Tibial nerve (tissue), 4 donors: ENCODE measurements around the gene NCOA7. TPM values are rescaled to one million over a fixed set of nuclear protein-coding genes. Genes with fewer than 3 reads are reported as not detected.
A peak's percentile ranks its signal among the peaks of the same experiment; 100 is the strongest.
"Not testable (repeated sequence)": the region's sequence is repeated elsewhere in the genome, so short reads cannot be mapped to it uniquely, and the experiment has no call there.

Experiments used
- DNase-seq, 2 donors: peaks; one replicate each; pipeline ENCODE4 v3.0.0-alpha.2; 2019; ENCODE audit warnings: low spot score in 2 of 2
- H3K27ac ChIP-seq, 4 donors: fragments of 200-600 bp; sonication (generic) in 3 of 4; one replicate each; pipeline ENCODE4 v1.5.1; 2017 to 2019; ENCODE audit warnings: mild to moderate bottlenecking in 1 of 4
- H3K27me3 ChIP-seq, 2 donors: fragments of 200-600 bp; sonication (generic) in 1 of 2; one replicate each; pipeline versions ENCODE4 v1.5.1 to v1.6.0; 2017 to 2019
- H3K36me3 ChIP-seq, 3 donors: fragments of 200-600 bp; sonication (generic); one replicate each; pipeline ENCODE4 v1.5.1; 2018 to 2019
- H3K4me1 ChIP-seq, 4 donors: fragments of 200-600 bp; sonication (generic) in 3 of 4; one replicate each; pipeline ENCODE4 v1.5.1; 2017 to 2019
- H3K4me3 ChIP-seq, 4 donors: fragments of 200-600 bp; sonication (generic) in 3 of 4; one replicate each; pipeline ENCODE4 v1.5.1; 2017 to 2019; ENCODE audit warnings: mild to moderate bottlenecking in 1 of 4, moderate library complexity in 1 of 4
- H3K9me3 ChIP-seq, 4 donors: fragments of 200-600 bp; sonication (generic) in 3 of 4; one replicate each; pipeline ENCODE4 v1.5.1; 2017 to 2019
- EP300 ChIP-seq, 2 donors: sonication (generic); formaldehyde crosslinking; IDR thresholded peaks; one replicate each; pipeline ENCODE4 v1.6.1; 2017; ENCODE audit warnings: antibody characterized with exemption in 2 of 2, mild to moderate bottlenecking in 1 of 2
- POLR2A ChIP-seq, 2 donors: fragments of 450-650 bp; IDR thresholded peaks; one replicate each; pipeline ENCODE4 v1.6.1; 2017; ENCODE audit warnings: antibody characterized with exemption in 2 of 2, mild to moderate bottlenecking in 2 of 2, moderate library complexity in 2 of 2
- WGBS, 2 donors: methylation state at CpG; one replicate each; pipeline ENCODE4 v1.1.5; 2018; 5-methylcytosine and 5-hydroxymethylcytosine counted together
- total RNA-seq, 4 donors: library from RNA; depleted of rRNA; stranded (reverse); fragments of >200 nt; gene quantifications; one replicate each; pipeline ENCODE4 v1.1.0, GENCODE V29; 2016
- TF ChIP-seq, protein P1 (sequence below), 5 experiments: fragments of 200-600 bp in 3 of 5; fragments of 450-650 bp in 2 of 5; sonication (generic) in 3 of 5; IDR thresholded peaks; one replicate each; pipeline ENCODE4 v1.5.1; 2016 to 2019; ENCODE audit warnings: antibody characterized with exemption in 5 of 5, mild to moderate bottlenecking in 3 of 5, moderate library complexity in 2 of 5

Gene NCOA7
- total RNA-seq, 4 donors from 2014 or later, result 38.7 to 86.7 (median 59.7) TPM

DNA sequence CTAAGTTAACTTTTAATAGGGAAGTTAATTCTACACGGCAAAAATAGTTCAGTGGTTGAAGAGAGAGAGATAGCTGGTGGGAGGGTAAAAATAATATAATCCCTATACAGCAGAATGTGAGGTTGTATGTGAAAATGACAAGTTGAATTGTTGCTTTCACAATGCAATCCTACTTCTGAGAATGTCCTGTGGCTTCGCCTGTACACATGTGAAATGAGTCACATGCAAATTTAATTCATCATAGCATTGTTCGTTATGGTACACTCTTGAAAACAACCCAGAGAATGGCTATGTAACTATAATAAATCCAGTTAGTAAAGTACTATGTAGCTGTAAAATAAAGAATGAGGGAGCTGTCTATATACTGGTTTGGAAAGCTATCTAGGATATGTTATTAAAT is 119.8 kb downstream of the NCOA7 start:
- H3K4me3 ChIP-seq, result no peak overlapping the region
- no peaks in the 10 kb centered on the region for H3K27me3 ChIP-seq
- 73% methylated on average over 3 of the region's 3 CpGs for WGBS, 2 donors
- peaks cover 0 to 39% (median 4%) of the 10 kb centered on the region in 3 donors for H3K36me3 ChIP-seq
- TF ChIP-seq POLR2A (IDR thresholded peaks at IDR 0.05), result no peak
- no peak for TF ChIP-seq EP300 (IDR thresholded peaks at IDR 0.05)
- TF ChIP-seq, protein P1, sequence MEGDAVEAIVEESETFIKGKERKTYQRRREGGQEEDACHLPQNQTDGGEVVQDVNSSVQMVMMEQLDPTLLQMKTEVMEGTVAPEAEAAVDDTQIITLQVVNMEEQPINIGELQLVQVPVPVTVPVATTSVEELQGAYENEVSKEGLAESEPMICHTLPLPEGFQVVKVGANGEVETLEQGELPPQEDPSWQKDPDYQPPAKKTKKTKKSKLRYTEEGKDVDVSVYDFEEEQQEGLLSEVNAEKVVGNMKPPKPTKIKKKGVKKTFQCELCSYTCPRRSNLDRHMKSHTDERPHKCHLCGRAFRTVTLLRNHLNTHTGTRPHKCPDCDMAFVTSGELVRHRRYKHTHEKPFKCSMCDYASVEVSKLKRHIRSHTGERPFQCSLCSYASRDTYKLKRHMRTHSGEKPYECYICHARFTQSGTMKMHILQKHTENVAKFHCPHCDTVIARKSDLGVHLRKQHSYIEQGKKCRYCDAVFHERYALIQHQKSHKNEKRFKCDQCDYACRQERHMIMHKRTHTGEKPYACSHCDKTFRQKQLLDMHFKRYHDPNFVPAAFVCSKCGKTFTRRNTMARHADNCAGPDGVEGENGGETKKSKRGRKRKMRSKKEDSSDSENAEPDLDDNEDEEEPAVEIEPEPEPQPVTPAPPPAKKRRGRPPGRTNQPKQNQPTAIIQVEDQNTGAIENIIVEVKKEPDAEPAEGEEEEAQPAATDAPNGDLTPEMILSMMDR (IDR thresholded peaks at IDR 0.05), result no peak
- no peaks in the 10 kb centered on the region for H3K9me3 ChIP-seq
- no peak overlapping the region for H3K27ac ChIP-seq
- no peaks in the 10 kb centered on the region for H3K4me1 ChIP-seq
- no peak for DNase-seq

DNA sequence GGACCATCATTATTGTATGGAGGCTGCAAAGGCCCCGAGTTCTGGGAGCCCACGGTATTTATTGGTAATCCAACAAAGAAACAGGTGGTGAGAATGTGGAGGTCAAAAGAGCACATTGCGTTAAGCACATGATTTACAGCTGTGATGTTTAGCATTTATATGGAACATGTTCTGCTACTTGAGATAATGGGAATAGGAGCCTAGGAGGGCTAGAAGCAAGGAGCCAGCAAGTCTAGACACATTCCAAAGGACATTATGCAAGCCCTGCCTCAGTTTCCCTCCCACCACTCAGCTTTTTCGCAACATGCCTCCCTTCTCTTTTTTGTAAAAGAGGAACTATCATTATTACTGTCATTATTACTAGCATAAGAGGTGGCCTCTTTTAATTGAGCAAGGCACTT is 120.3 kb downstream of the NCOA7 start:
- DNase-seq, H3K27ac ChIP-seq, H3K9me3 ChIP-seq, H3K4me3 ChIP-seq, H3K27me3 ChIP-seq, H3K4me1 ChIP-seq: not testable (repeated sequence)
- WGBS, 2 donors, result 63 to 68% methylated on average over 4 of the region's 4 CpGs
- H3K36me3 ChIP-seq, result peaks cover 0 to 44% (median 4%) of the 10 kb centered on the region in 3 donors

DNA sequence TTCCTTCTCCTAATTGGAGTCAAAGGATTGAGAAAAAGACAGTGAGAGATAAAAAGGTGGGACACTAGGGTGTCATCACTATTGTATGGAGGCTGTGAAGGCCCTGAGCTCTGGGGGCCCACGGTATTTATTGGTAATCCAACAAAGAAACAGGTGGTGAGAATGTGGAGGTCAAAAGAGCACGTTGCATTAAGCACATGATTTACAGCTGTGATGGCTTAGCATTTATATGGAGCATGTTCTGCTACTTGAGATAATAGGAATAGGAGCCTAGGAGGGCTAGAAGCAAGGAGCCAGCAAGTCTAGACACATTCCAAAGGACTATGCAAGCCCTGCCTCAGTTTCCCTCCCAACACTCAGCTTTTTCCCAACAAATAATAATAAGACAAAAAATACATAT is 121.7 kb downstream of the NCOA7 start:
- not testable (repeated sequence) for H3K27me3 ChIP-seq, H3K4me3 ChIP-seq, H3K27ac ChIP-seq, H3K9me3 ChIP-seq, H3K4me1 ChIP-seq, DNase-seq
- WGBS, 2 donors, result 61 to 65% methylated on average over 2 of the region's 2 CpGs
- H3K36me3 ChIP-seq, result peaks cover 0 to 58% (median 4%) of the 10 kb centered on the region in 3 donors

- TF ChIP-seq EP300 (IDR thresholded peaks at IDR 0.05) (no peak), POLR2A (IDR thresholded peaks at IDR 0.05) (no peak)
- TF ChIP-seq, protein P1 (IDR thresholded peaks at IDR 0.05), result no peak
These were observed 122.4 kb downstream of the NCOA7 start for GRCh38 chr6:125913145-125913544.

DNA sequence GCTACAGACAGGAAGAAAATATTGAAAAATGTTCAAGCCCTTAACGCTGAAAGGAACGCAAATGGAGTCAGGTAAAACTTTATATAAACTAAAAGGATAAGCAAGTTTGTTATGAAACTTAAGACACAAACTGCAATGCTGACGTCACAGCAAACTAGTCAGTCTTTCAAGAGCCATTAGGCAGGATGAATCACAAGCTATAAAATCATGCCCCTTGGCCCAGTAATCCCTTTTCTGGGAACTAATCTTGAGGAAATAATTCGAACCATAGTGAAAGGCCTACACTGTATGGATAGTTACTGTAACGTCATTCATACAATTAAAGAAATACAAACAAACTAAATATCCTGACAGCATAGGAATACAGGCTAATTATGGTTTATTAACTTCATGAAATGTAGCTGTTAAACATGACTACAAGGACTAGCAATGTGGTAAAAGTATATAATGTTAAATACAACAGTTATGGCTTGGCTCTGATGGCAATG is 123.1 kb downstream of the NCOA7 start:
- peak overlapping the region in 2 of 4 donors; percentile 13 to 57 for H3K27ac ChIP-seq
- H3K9me3 ChIP-seq, result no peaks in the 10 kb centered on the region
- no peaks in the 10 kb centered on the region for H3K27me3 ChIP-seq
- peaks cover 0 to 11% (median 0%) of the 10 kb centered on the region in 4 donors for H3K4me1 ChIP-seq
- 41 to 50% methylated on average over 5 of the region's 5 CpGs for WGBS, 2 donors
- no peak for DNase-seq
- no peak overlapping the region for H3K4me3 ChIP-seq
- H3K36me3 ChIP-seq, result peaks cover 0 to 45% (median 4%) of the 10 kb centered on the region in 3 donors
- TF ChIP-seq, protein P1 (IDR thresholded peaks at IDR 0.05), result no peak
- no peak for TF ChIP-seq EP300 (IDR thresholded peaks at IDR 0.05)
- TF ChIP-seq POLR2A (IDR thresholded peaks at IDR 0.05), result no peak

More at GRCh38 chr6:125913145-125913544, 122.4 kb downstream of the NCOA7 start:
- Histone ChIP-seq H3K27ac (no peak overlapping the region), H3K36me3 (peaks cover 0 to 53% (median 4%) of the 10 kb centered on the region in 3 donors), H3K4me3 (no peak overlapping the region), H3K27me3 (no peaks in the 10 kb centered on the region), H3K4me1 (peaks cover 0 to 4% (median 0%) of the 10 kb centered on the region in 4 donors), H3K9me3 (no peaks in the 10 kb centered on the region)
- no peak for DNase-seq
- WGBS, 2 donors, result 100% methylated on average over 1 of the region's 1 CpG

GRCh38 chr6:125918230-125918629 is 127.5 kb downstream of the NCOA7 start:
- peak overlapping the region in 3 of 4 donors; percentile 67 to 85 (median 69) for H3K27ac ChIP-seq
- H3K4me1 ChIP-seq, result peaks cover 0 to 25% (median 0%) of the 10 kb centered on the region in 4 donors
- no peak for DNase-seq
- H3K27me3 ChIP-seq, result no peaks in the 10 kb centered on the region
- H3K36me3 ChIP-seq, result peaks cover 0 to 52% (median 4%) of the 10 kb centered on the region in 3 donors
- no peaks in the 10 kb centered on the region for H3K9me3 ChIP-seq
- WGBS, 2 donors, result 71 to 77% methylated on average over 4 of the region's 4 CpGs
- H3K4me3 ChIP-seq, result no peak overlapping the region
- no peak for TF ChIP-seq EP300 (IDR thresholded peaks at IDR 0.05)
- TF ChIP-seq POLR2A (IDR thresholded peaks at IDR 0.05), result no peak
- TF ChIP-seq, protein P1 (IDR thresholded peaks at IDR 0.05), result no peak
